IMR-90 (cell line): ENCODE data around the gene IL1RAP. TPM values are rescaled to one million over a fixed set of nuclear protein-coding genes. Genes with fewer than 3 reads are reported as not detected.

ENCODE experiments used
- ATAC-seq: fragments of 200-7000 bp; cut with Tn5 transposase; 2 replicates; pipeline ENCODE4 v1.9.1; 2020; ENCODE audit warnings: low read depth, mild to moderate bottlenecking, moderate library complexity
- BruUV-seq: library from RNA; stranded (reverse); fragments of 400-500 nt; replicated peaks from 2 replicates; lab custom pipeline; 2021; lab: Mats Ljungman, UMichigan
- CTCF ChIA-PET: fragments of 300-600 bp; formaldehyde crosslinking; extraction: SDS; loops from one replicate; lab custom pipeline; 2021; ENCODE audit warnings: antibody characterized with exemption; lab: Yijun Ruan, JAX
- POLR2A ChIA-PET: fragments of 300-600 bp; sonication (Branson Sonifier 250); formaldehyde crosslinking; loops from one replicate; lab custom pipeline; 2022; ENCODE audit warnings: antibody characterized with exemption; ENCODE audit not compliant: unreplicated experiment; lab: Charles Lee
- DNase-seq: peaks from one replicate; pipeline ENCODE4 v3.0.0; 2013
- H2AFZ ChIP-seq: replicated peaks from 2 replicates; pipeline ENCODE3; 2013; ENCODE audit warnings: low read length, mild to moderate bottlenecking; ENCODE audit not compliant: poor library complexity
- H2AK5ac ChIP-seq: 2 replicates; pipeline ENCODE4 v1.6.1; 2013; ENCODE audit warnings: low read depth, low read length, inconsistent platforms
- H2AK9ac ChIP-seq: replicated peaks from 2 replicates; pipeline ENCODE3; 2013; ENCODE audit warnings: mild to moderate bottlenecking, low read depth, low read length, moderate library complexity; ENCODE audit not compliant: poor library complexity
- H2BK120ac ChIP-seq: 2 replicates; pipeline ENCODE4 v1.6.1; 2013; ENCODE audit warnings: low read depth, low read length, inconsistent platforms
- H2BK15ac ChIP-seq: 3 replicates; pipeline ENCODE4 v1.6.1; 2013; ENCODE audit warnings: low read depth, low read length, inconsistent platforms
- H2BK20ac ChIP-seq: 2 replicates; pipeline ENCODE4 v1.6.1; 2013; ENCODE audit warnings: low read depth, mild to moderate bottlenecking, inconsistent platforms, low read length, moderate library complexity
- H2BK5ac ChIP-seq: 2 replicates; pipeline ENCODE4 v1.6.1; 2013; ENCODE audit warnings: mild to moderate bottlenecking, low read depth, low read length, inconsistent platforms; ENCODE audit not compliant: poor library complexity, severe bottlenecking
- H3K14ac ChIP-seq: replicated peaks from 2 replicates; pipeline ENCODE4 v1.6.1; 2013; ENCODE audit warnings: low read depth, low read length, inconsistent platforms
- H3K18ac ChIP-seq: 2 replicates; pipeline ENCODE4 v1.6.1; 2013; ENCODE audit warnings: low read depth, low read length, control low read depth
- H3K23ac ChIP-seq: 2 replicates; pipeline ENCODE4 v1.6.1; 2013; ENCODE audit warnings: low read depth, low read length, inconsistent platforms
- H3K27ac ChIP-seq: 2 replicates; pipeline ENCODE4 v1.5.1; 2013; ENCODE audit warnings: mild to moderate bottlenecking, control low read depth, low read length; ENCODE audit not compliant: insufficient read depth
- H3K27me3 ChIP-seq: 2 replicates; pipeline ENCODE4 v1.6.1; 2013; ENCODE audit warnings: low read length; ENCODE audit not compliant: control insufficient read depth, insufficient read depth
- H3K36me3 ChIP-seq: 2 replicates; pipeline ENCODE4 v1.6.1; 2013; ENCODE audit warnings: low read length, mixed read lengths; ENCODE audit not compliant: control insufficient read depth, insufficient read depth
- H3K4ac ChIP-seq: 2 replicates; pipeline ENCODE4 v1.6.1; 2013; ENCODE audit warnings: low read depth, low read length, inconsistent platforms
- H3K4me1 ChIP-seq: 2 replicates; pipeline ENCODE4 v1.6.1; 2013; ENCODE audit warnings: low read length, mixed read lengths; ENCODE audit not compliant: control insufficient read depth, insufficient read depth
- H3K4me2 ChIP-seq: 2 replicates; pipeline ENCODE4 v1.6.1; 2013; ENCODE audit warnings: low read depth, mild to moderate bottlenecking, control low read depth, low read length, moderate library complexity
- H3K4me3 ChIP-seq: 2 replicates; pipeline ENCODE4 v1.5.1; 2013; ENCODE audit warnings: low read depth, mild to moderate bottlenecking, control low read depth, low read length, moderate library complexity; ENCODE audit not compliant: insufficient read depth
- H3K56ac ChIP-seq: 2 replicates; pipeline ENCODE4 v1.6.1; 2013; ENCODE audit warnings: low read length, inconsistent platforms; ENCODE audit not compliant: insufficient read depth; ENCODE audit errors: extremely low read depth
- H3K79me1 ChIP-seq, 2 experiments: 2 replicates each; pipeline ENCODE4 v1.6.1; 2013; ENCODE audit warnings: low read length in 2 of 2, inconsistent platforms in 1 of 2, low read depth in 1 of 2
- H3K9ac ChIP-seq: 2 replicates; pipeline ENCODE4 v1.6.1; 2013; ENCODE audit warnings: low read depth, low read length, control low read depth
- H3K9me1 ChIP-seq: 2 replicates; pipeline ENCODE4 v1.6.1; 2013; ENCODE audit warnings: low read length, inconsistent platforms; ENCODE audit not compliant: insufficient read depth
- H3K9me3 ChIP-seq: 2 replicates; pipeline ENCODE4 v1.6.1; 2013; ENCODE audit warnings: low read length; ENCODE audit not compliant: control insufficient read depth, insufficient read depth
- H4K20me1 ChIP-seq: 2 replicates; pipeline ENCODE4 v1.6.1; 2013; ENCODE audit warnings: low read length, inconsistent platforms; ENCODE audit not compliant: insufficient read depth
- H4K5ac ChIP-seq: 2 replicates; pipeline ENCODE4 v1.6.1; 2013; ENCODE audit warnings: mild to moderate bottlenecking, low read depth, low read length, control low read depth
- H4K8ac ChIP-seq, 2 experiments: 2 replicates each; pipeline ENCODE4 v1.6.1; 2013; ENCODE audit warnings: low read depth in 2 of 2, low read length in 2 of 2, control low read depth in 1 of 2, inconsistent platforms in 1 of 2
- H4K91ac ChIP-seq: 2 replicates; pipeline ENCODE4 v1.6.1; 2013; ENCODE audit warnings: low read depth, low read length, inconsistent platforms; ENCODE audit not compliant: insufficient read depth
- BHLHE40 ChIP-seq: fragments of 150-350 bp; IDR thresholded peaks from 2 replicates; pipeline ENCODE4 v1.6.1; 2016; ENCODE audit warnings: mild to moderate bottlenecking, low read depth, low read length
- CHD1 ChIP-seq: IDR thresholded peaks from 2 replicates; pipeline ENCODE4 v1.6.1; 2012; ENCODE audit warnings: low read depth, low read length, improper control_type of control experiment
- FOS ChIP-seq: fragments of 150-350 bp; IDR thresholded peaks from 2 replicates; pipeline ENCODE4 v1.6.1; 2016; ENCODE audit warnings: low read depth, low read length
- MAZ ChIP-seq: IDR thresholded peaks from 2 replicates; pipeline ENCODE4 v1.6.1; 2012; ENCODE audit warnings: low read depth, mild to moderate bottlenecking, low read length, improper control_type of control experiment, moderate library complexity, borderline replicate concordance
- MXI1 ChIP-seq: IDR thresholded peaks from 2 replicates; pipeline ENCODE4 v1.6.1; 2012; ENCODE audit warnings: low read depth, mild to moderate bottlenecking, low read length, moderate library complexity, borderline replicate concordance
- POLR2A ChIP-seq: IDR thresholded peaks from 2 replicates; pipeline ENCODE4 v1.6.1; 2012; ENCODE audit warnings: mild to moderate bottlenecking, low read depth, low read length
- RAD21 ChIP-seq: IDR thresholded peaks from 2 replicates; pipeline ENCODE4 v1.6.1; 2012; ENCODE audit warnings: low read length, improper control_type of control experiment
- dilution Hi-C: fragments of 300-500 bp; cut with HindIII; formaldehyde crosslinking; loops from one replicate; pipeline ENCODE4 v1.14.3; 2018; ENCODE audit warnings: low sequenced_read_pairs; ENCODE audit not compliant: unreplicated experiment
- in situ Hi-C: fragments of 300-500 bp; cut with MboI; formaldehyde crosslinking; loops from 3 replicates; pipeline ENCODE4 v1.14.3; 2019; ENCODE audit warnings: low sequenced_read_pairs, inconsistent platforms, mixed read lengths
- intact Hi-C: fragments of 100-400 bp; cut with micrococcal nuclease; formaldehyde crosslinking; loops from 2 replicates; pipeline ENCODE4 v1.10.0; 2022
- polyA plus RNA-seq, 3 experiments: library from polyadenylated mRNA; depleted of rRNA; stranded (reverse); fragments of >200 nt; gene quantifications; 2 replicates each; pipeline ENCODE4 v1.2.3, GENCODE V29; 2012; ENCODE audit warnings: low replicate concordance in 1 of 3
- total RNA-seq: library from RNA; depleted of rRNA; stranded (reverse); fragments of >200 nt; gene quantifications from 2 replicates; pipeline ENCODE4 v1.2.3, GENCODE V29; 2012
- TF ChIP-seq, protein P1 (sequence below): fragments of 150-350 bp; IDR thresholded peaks from 2 replicates; pipeline ENCODE4 v1.6.1; 2016; ENCODE audit warnings: low read depth, mild to moderate bottlenecking, low read length, moderate library complexity, borderline replicate concordance
- TF ChIP-seq, protein P2 (sequence below): fragments of 150-350 bp; IDR thresholded peaks from 2 replicates; pipeline ENCODE4 v1.6.1; 2017; ENCODE audit warnings: mild to moderate bottlenecking, antibody characterized with exemption, low read length, low read depth

IL1RAP gene
- total and polyA plus RNA-seq, 2 of the 4 experiments (the other 2 are of a cell fraction) = 8.3 to 11.3 TPM

DNA sequence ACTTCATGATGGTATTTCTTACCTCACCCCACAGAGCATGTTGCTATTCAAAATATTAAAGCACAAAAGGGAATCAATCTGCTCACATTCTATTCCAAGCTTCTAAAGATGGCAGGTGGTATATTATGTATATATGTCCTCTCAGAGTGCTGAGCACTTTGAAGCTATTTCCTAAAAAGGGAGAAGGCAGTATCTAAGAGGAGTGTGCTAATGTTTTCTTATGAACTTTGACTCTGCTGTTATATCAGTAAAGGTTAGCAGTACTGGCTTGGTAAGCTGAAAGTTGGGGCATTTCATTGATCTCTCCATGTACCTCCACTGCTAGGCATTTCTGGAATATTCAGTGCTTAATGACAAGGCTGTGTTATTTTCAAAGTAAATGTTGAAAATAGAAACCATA, 43.4 kb downstream of the IL1RAP start:
- intact Hi-C loops = no loop called here
- no peak overlapping the region for H3K4me3 ChIP-seq

More for the DNA sequence above, 43.4 kb downstream of the IL1RAP start:
- H3K36me3 ChIP-seq = no peaks in the 10 kb centered on the region
- no peak overlapping the region for H3K56ac ChIP-seq
- no peak overlapping the region for H2BK15ac ChIP-seq
- 0 out of 4 replicates have a peak, but pooled peaks cover 3 to 4% of the 10 kb centered on the region in 2 experiments for H3K79me1 ChIP-seq
- H3K23ac ChIP-seq = no peak overlapping the region
- H3K18ac ChIP-seq = no peak overlapping the region
- H2BK5ac ChIP-seq = no peak overlapping the region
- no peak overlapping the region for H4K5ac ChIP-seq
- no peaks in the 10 kb centered on the region for H3K27me3 ChIP-seq
- ATAC-seq (no peak), DNase-seq (no peak)
- no peak overlapping the region for H3K27ac ChIP-seq
- no peak overlapping the region for H2AK9ac ChIP-seq
- no peak for TF ChIP-seq MAZ
- TF ChIP-seq MXI1 = no peak
- no peak for TF ChIP-seq BHLHE40
- TF ChIP-seq, protein P1, sequence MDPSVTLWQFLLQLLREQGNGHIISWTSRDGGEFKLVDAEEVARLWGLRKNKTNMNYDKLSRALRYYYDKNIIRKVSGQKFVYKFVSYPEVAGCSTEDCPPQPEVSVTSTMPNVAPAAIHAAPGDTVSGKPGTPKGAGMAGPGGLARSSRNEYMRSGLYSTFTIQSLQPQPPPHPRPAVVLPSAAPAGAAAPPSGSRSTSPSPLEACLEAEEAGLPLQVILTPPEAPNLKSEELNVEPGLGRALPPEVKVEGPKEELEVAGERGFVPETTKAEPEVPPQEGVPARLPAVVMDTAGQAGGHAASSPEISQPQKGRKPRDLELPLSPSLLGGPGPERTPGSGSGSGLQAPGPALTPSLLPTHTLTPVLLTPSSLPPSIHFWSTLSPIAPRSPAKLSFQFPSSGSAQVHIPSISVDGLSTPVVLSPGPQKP = no peak
- no peak for TF ChIP-seq CHD1
- no peak for TF ChIP-seq POLR2A
- TF ChIP-seq, protein P2, sequence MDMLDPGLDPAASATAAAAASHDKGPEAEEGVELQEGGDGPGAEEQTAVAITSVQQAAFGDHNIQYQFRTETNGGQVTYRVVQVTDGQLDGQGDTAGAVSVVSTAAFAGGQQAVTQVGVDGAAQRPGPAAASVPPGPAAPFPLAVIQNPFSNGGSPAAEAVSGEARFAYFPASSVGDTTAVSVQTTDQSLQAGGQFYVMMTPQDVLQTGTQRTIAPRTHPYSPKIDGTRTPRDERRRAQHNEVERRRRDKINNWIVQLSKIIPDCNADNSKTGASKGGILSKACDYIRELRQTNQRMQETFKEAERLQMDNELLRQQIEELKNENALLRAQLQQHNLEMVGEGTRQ = no peak
- TF ChIP-seq FOS = no peak
- TF ChIP-seq RAD21 = no peak
- no peak overlapping the region for H3K9ac ChIP-seq
- no peak overlapping the region for H4K8ac ChIP-seq
- H3K14ac ChIP-seq = no peak overlapping the region
- H3K4me1 ChIP-seq = no peaks in the 10 kb centered on the region
- H3K4ac ChIP-seq = no peak overlapping the region
- no peak overlapping the region for H4K91ac ChIP-seq
- no peak overlapping the region for H2BK120ac ChIP-seq
- H2AK5ac ChIP-seq = no peak overlapping the region
- H4K20me1 ChIP-seq = no peaks in the 10 kb centered on the region
- BruUV-seq = no TSS peak
- H2AFZ ChIP-seq = no peak overlapping the region
- ChIA-PET POLR2A (no interaction called here), CTCF (no interaction called here)
- dilution Hi-C loops = no loop called here
- H3K9me1 ChIP-seq = no peaks in the 10 kb centered on the region; the same call in 1 of the 2 replicates
- no peak overlapping the region for H3K4me2 ChIP-seq
- H2BK20ac ChIP-seq = no peak overlapping the region
- H3K9me3 ChIP-seq = no peaks in the 10 kb centered on the region; the same call in 1 of the 2 replicates
- in situ Hi-C loops = no loop called here
